Adipocyte (in vitro differentiated cells): Measurements from ENCODE around the gene OLFML2A.

Source experiments
- DNase-seq: peaks from one replicate; pipeline ENCODE4 v3.0.0-alpha.2; 2015; ENCODE audit warnings: low read depth
- H3K27me3 ChIP-seq: replicated peaks from 2 replicates; pipeline ENCODE4 v1.7.0; 2013; ENCODE audit warnings: mild to moderate bottlenecking, low read length, moderate library complexity; ENCODE audit not compliant: control insufficient read depth, insufficient read depth
- H3K36me3 ChIP-seq: 2 replicates; pipeline ENCODE4 v1.7.0; 2013; ENCODE audit warnings: low read length, mild to moderate bottlenecking, moderate library complexity; ENCODE audit not compliant: control insufficient read depth, insufficient read depth, severe bottlenecking
- H3K4me1 ChIP-seq: 2 replicates; pipeline ENCODE4 v1.7.0; 2013; ENCODE audit warnings: mild to moderate bottlenecking, low read length, moderate library complexity; ENCODE audit not compliant: control insufficient read depth, insufficient read depth
- H3K4me3 ChIP-seq: 2 replicates; pipeline ENCODE4 v1.7.0; 2013; ENCODE audit warnings: mild to moderate bottlenecking, low read length, moderate library complexity
- H3K9ac ChIP-seq: 2 replicates; pipeline ENCODE4 v1.7.0; 2013; ENCODE audit warnings: mild to moderate bottlenecking, low read length, moderate library complexity
- H3K9me3 ChIP-seq: 2 replicates; pipeline ENCODE4 v1.7.0; 2013; ENCODE audit warnings: mild to moderate bottlenecking, low read length, moderate library complexity; ENCODE audit not compliant: control insufficient read depth

Gene OLFML2A

GRCh38 chr9:124790301-124790700, 13.4 kb downstream of the OLFML2A start:
- H3K4me3 ChIP-seq = no peak overlapping the region
- H3K9ac ChIP-seq = no peak overlapping the region
- H3K27me3 ChIP-seq = no peaks in the 10 kb centered on the region
- peaks cover 10% of the 10 kb centered on the region for H3K4me1 ChIP-seq
- no peaks in the 10 kb centered on the region for H3K36me3 ChIP-seq
- H3K9me3 ChIP-seq = no peaks in the 10 kb centered on the region
- DNase-seq = no peak

GRCh38 chr9:124790801-124791505, 14.0 kb downstream of the OLFML2A start:
- DNase-seq = no peak
- Histone ChIP-seq H3K4me3 (no peak overlapping the region), H3K27me3 (no peaks in the 10 kb centered on the region), H3K36me3 (no peaks in the 10 kb centered on the region), H3K9me3 (no peaks in the 10 kb centered on the region), H3K9ac (no peak overlapping the region), H3K4me1 (peaks cover 14% of the 10 kb centered on the region)

GRCh38 chr9:124792257-124793014, 15.5 kb downstream of the OLFML2A start:
- H3K9ac ChIP-seq = peak overlapping the region; percentile 5
- H3K9me3 ChIP-seq = no peaks in the 10 kb centered on the region
- no peaks in the 10 kb centered on the region for H3K36me3 ChIP-seq
- no peak for DNase-seq
- H3K4me1 ChIP-seq = peaks cover 29% of the 10 kb centered on the region
- H3K4me3 ChIP-seq = no peak overlapping the region
- H3K27me3 ChIP-seq = no peaks in the 10 kb centered on the region

GRCh38 chr9:124793015-124793541, 16.1 kb downstream of the OLFML2A start:
- no peaks in the 10 kb centered on the region for H3K9me3 ChIP-seq
- H3K36me3 ChIP-seq = no peaks in the 10 kb centered on the region
- peak; percentile 59 for DNase-seq
- no peak overlapping the region for H3K4me3 ChIP-seq
- H3K4me1 ChIP-seq = peaks cover 34% of the 10 kb centered on the region
- H3K9ac ChIP-seq = peak overlapping the region; percentile 5
- H3K27me3 ChIP-seq = no peaks in the 10 kb centered on the region

GRCh38 chr9:124794902-124795491, 18.1 kb downstream of the OLFML2A start:
- Histone ChIP-seq H3K4me1 (peaks cover 34% of the 10 kb centered on the region), H3K27me3 (no peaks in the 10 kb centered on the region), H3K9me3 (no peaks in the 10 kb centered on the region), H3K36me3 (no peaks in the 10 kb centered on the region), H3K4me3 (no peak overlapping the region), H3K9ac (no peak overlapping the region)
- DNase-seq = no peak

- Histone ChIP-seq H3K4me3 (no peak overlapping the region), H3K9me3 (no peaks in the 10 kb centered on the region), H3K36me3 (no peaks in the 10 kb centered on the region), H3K27me3 (peaks cover 1% of the 10 kb centered on the region), H3K9ac (no peak overlapping the region), H3K4me1 (peaks cover 34% of the 10 kb centered on the region)
- peak; percentile 38 for DNase-seq
Observed at GRCh38 chr9:124795881-124796431, 19.0 kb downstream of the OLFML2A start.

GRCh38 chr9:124797343-124798103, 20.6 kb downstream of the OLFML2A start:
- Histone ChIP-seq H3K9ac (no peak overlapping the region), H3K4me3 (no peak overlapping the region), H3K27me3 (peaks cover 5% of the 10 kb centered on the region), H3K9me3 (no peaks in the 10 kb centered on the region), H3K36me3 (no peaks in the 10 kb centered on the region), H3K4me1 (peaks cover 34% of the 10 kb centered on the region)
- DNase-seq = no peak

GRCh38 chr9:124799274-124800006, 22.5 kb downstream of the OLFML2A start:
- Histone ChIP-seq H3K9ac (no peak overlapping the region), H3K27me3 (peaks cover 5% of the 10 kb centered on the region), H3K4me3 (no peak overlapping the region), H3K9me3 (no peaks in the 10 kb centered on the region), H3K36me3 (no peaks in the 10 kb centered on the region), H3K4me1 (peaks cover 25% of the 10 kb centered on the region)
- DNase-seq = no peak

- peaks cover 5% of the 10 kb centered on the region for H3K27me3 ChIP-seq
- no peak overlapping the region for H3K9ac ChIP-seq
- DNase-seq = no peak
- H3K9me3 ChIP-seq = no peaks in the 10 kb centered on the region
- H3K36me3 ChIP-seq = no peaks in the 10 kb centered on the region
- H3K4me1 ChIP-seq = peaks cover 24% of the 10 kb centered on the region
- H3K4me3 ChIP-seq = no peak overlapping the region
Observed at GRCh38 chr9:124800306-124801259, 23.6 kb downstream of the OLFML2A start.
